Measurements from ENCODE around the gene C6orf132. TPM values are rescaled to one million over a fixed set of nuclear protein-coding genes. Genes with fewer than 3 reads are reported as not detected.

C6orf132 gene, protein sequence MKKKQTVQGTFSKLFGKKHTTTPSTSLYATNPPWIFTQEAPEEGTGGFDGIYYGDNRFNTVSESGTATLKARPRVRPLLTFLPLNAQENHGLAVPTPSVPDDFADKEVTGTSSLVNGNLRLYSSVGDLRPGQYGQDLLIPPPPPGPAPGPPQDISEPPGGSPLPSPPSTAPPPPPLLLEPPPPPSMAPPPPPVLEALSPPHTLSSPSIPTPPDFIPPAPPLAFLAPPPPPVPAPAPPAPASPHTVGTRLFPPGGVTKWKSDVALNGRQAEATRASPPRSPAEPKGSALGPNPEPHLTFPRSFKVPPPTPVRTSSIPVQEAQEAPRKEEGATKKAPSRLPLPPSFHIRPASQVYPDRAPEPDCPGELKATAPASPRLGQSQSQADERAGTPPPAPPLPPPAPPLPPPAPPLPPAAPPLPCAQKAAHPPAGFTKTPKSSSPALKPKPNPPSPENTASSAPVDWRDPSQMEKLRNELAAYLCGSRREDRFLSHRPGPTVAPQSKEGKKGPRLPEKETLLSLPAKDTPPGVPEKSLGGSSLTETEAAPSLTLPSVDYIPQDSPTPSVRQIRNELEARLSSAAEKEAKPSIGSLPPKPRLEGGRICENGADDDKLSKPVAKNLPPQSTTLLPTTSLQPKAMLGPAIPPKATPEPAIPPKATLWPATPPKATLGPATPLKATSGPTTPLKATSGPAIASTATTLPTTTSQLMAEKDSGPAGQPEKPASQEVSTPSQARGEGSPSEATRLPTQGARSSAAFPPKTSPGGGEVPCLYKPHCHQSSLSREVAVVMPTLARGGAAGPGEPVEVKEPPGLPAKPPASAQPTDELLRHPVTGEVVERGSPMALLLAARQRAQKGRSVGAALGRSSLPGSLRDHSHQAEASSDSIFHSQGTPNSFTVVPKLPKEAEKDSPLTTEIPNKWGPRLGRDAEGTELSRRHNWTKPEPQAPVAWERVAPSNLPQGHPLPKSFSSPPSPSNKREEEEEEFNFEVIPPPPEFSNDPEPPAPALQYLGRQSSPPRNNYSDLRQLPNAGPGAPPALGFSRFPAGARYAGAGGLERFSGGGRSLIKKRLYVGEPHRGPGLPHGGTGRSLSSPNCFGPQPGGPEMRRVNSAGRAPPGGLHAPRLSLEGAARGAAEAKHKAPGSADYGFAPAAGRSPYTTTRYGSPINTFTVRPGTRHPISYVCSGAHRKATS
- total RNA-seq = 0.71 TPM
- 4.8 TPM for polyA plus RNA-seq
- long read RNA-seq, donor 1 = 0 reads
- long read RNA-seq, donor 2 = 0 reads
- long read RNA-seq, donor 3 = 0 reads
- long read RNA-seq, donor 4 = 0 reads
- long read RNA-seq, donor 5 = 0 reads
- long read RNA-seq, donor 6 = 0 reads
- long read RNA-seq, donor 7 = 0 reads
- long read RNA-seq, donor 8 = 0 reads
- long read RNA-seq, donor 9 = 0 reads
- long read RNA-seq, donor 10 = 0 reads

DNA sequence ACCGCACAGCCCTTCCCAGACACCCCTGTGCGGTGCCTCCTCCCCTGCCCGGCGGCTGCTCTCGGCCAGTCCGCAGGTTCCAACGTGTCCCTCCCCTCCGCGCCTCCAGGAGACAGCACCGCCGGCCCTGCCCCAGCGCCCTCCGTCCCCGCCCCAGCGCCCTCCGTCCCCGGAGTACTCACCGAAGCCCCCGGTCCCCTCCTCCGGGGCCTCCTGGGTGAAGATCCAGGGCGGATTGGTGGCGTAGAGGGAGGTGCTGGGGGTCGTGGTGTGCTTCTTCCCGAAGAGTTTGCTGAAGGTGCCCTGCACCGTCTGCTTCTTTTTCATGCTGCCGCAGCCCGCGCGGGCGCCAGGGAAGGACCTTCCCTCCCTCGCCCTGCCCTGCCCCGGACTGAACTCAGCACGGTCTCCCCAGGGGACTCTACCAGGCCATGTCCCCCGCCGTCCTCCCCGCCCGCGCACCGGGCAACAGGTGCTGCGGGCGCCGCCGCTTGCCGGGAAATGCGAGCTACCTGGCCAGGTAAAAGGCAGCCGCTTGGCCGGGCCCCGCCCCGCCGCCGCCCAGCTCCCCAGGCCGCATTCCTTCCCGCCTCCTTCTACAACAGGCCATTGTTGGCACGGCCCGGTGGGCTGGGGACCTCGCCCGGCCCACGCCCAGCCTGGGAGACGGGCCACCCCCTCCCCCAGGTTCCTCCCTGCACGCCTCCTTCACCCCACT lies at the start of gene C6orf132:
C6orf132 (minus strand) TSS at position 503 of the 718 bp plus-strand sequence; CDS start at position 327, 176 bp downstream.
- H3K36me3 ChIP-seq (ENCODE audit: control insufficient read depth in 2 of 2, insufficient read depth in 2 of 2, low read length in 1 of 2) = no peaks in the 10 kb centered on the region
- H3K4me3 ChIP-seq (ENCODE audit: low read length in 2 of 2) = peak within 1 kb of the TSS in 1 of 2 donors; percentile 31
- peaks cover 28 to 49% of the 10 kb centered on the region in 2 donors for H3K27me3 ChIP-seq (ENCODE audit: control insufficient read depth in 2 of 2, insufficient read depth in 1 of 2, low read length in 1 of 2)
- no peaks in the 10 kb centered on the region for H3K9me3 ChIP-seq (ENCODE audit: control insufficient read depth in 2 of 2, insufficient read depth in 1 of 2, low read length in 1 of 2)
- peak within 1 kb of the TSS in 1 of 2 donors; percentile 77 for H3K27ac ChIP-seq (ENCODE audit: low read depth in 1 of 2, low read length in 1 of 2)
- WGBS = 6% methylated on average over 60 of the region's 60 CpGs
- H3K4me1 ChIP-seq (ENCODE audit: control insufficient read depth in 2 of 2, insufficient read depth in 2 of 2, low read length in 2 of 2) = peaks cover 0 to 5% of the 10 kb centered on the region in 2 donors
- DNase-seq (ENCODE audit: low read depth in 6 of 9, low spot score in 9 of 9) = no peak

DNA sequence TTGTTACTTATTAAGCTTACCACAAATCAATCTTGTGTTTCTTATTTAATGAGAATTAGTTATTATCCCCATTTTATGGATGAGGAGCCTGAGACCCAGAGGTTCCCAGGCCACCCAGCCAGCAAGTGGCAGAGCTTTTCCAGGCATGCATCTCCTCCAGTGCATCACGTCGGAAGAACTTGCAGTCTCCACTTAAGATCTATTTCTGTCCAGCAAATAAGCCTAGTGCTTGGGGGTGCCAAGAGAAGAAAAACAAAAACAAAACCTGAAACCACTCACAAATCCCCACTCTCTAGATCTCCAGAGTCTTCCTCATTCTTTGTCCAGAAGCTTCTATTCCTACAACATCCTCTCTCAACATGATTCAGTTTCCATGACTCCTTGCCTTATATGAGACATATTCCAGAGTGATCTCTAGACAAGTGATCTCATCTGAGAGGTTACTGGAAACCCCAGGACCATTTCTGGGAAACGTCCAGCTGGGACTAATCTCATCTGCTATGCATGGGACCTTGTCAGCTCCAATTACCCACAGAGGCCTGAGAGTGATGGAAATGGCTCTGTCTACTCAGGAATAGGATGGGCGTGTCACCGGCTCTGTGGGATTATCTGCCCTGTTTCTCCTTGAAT lies 48.2 kb upstream of the C6orf132 start:
- H3K4me1 ChIP-seq (ENCODE audit: control insufficient read depth in 2 of 2, insufficient read depth in 2 of 2, low read length in 2 of 2) = no peaks in the 10 kb centered on the region
- no peak overlapping the region for H3K27ac ChIP-seq (ENCODE audit: low read depth in 1 of 2, low read length in 1 of 2)
- 95% methylated on average over 5 of the region's 5 CpGs for WGBS
- H3K4me3 ChIP-seq (ENCODE audit: low read length in 2 of 2) = no peak overlapping the region
- no peaks in the 10 kb centered on the region for H3K36me3 ChIP-seq (ENCODE audit: control insufficient read depth in 2 of 2, insufficient read depth in 2 of 2, low read length in 1 of 2)
- no peaks in the 10 kb centered on the region for H3K9me3 ChIP-seq (ENCODE audit: control insufficient read depth in 2 of 2, insufficient read depth in 1 of 2, low read length in 1 of 2)
- no peaks in the 10 kb centered on the region for H3K27me3 ChIP-seq (ENCODE audit: control insufficient read depth in 2 of 2, insufficient read depth in 1 of 2, low read length in 1 of 2)
- no peak for DNase-seq (ENCODE audit: low read depth in 6 of 9, low spot score in 9 of 9)

DNA sequence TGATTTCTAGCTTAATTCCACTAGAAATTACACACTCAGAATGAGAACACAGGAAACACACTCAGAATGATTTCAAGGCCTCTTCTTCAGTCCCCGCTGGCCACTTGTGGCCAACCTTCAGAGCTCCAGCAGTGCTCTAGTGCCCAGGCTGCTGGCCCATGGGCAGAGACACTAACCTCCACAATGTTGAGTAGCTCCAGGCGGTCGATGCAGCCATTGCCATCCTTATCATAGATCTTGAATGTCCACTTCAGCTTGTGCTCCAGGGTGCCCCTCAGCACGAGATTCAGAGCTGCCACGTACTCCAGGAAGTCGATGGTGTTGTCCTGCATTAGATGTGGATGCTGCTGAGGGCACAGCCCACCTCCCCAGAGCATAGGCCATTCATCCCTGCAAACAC lies 46.0 kb upstream of the C6orf132 start:
- H3K36me3 ChIP-seq (ENCODE audit: control insufficient read depth in 2 of 2, insufficient read depth in 2 of 2, low read length in 1 of 2) = no peaks in the 10 kb centered on the region
- DNase-seq (ENCODE audit: low read depth in 6 of 9, low spot score in 9 of 9) = no peak
- H3K27ac ChIP-seq (ENCODE audit: low read depth in 1 of 2, low read length in 1 of 2) = no peak overlapping the region
- 97% methylated on average over 6 of the region's 6 CpGs for WGBS
- H3K9me3 ChIP-seq (ENCODE audit: control insufficient read depth in 2 of 2, insufficient read depth in 1 of 2, low read length in 1 of 2) = no peaks in the 10 kb centered on the region
- H3K4me3 ChIP-seq (ENCODE audit: low read length in 2 of 2) = no peak overlapping the region
- H3K4me1 ChIP-seq (ENCODE audit: control insufficient read depth in 2 of 2, insufficient read depth in 2 of 2, low read length in 2 of 2) = no peaks in the 10 kb centered on the region
- no peaks in the 10 kb centered on the region for H3K27me3 ChIP-seq (ENCODE audit: control insufficient read depth in 2 of 2, insufficient read depth in 1 of 2, low read length in 1 of 2)

DNA sequence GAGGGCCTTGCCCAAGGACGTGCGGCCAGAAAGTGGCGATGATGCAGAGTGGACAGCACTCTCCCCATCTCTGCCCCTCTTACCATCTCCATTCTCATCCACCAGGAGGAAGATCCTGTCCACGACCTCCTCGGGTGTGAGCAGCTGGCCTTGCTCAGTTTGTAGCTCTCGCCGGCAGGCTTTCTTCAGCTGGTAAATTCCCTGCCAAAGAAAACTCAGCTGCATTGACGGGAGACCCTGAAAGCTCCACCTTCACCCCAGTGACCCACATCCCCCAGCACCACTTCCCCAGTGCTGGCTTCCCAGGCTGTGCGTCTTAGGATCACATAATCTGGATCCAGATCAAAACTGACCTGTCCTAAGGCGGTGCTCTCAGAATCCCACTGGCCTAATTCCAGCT lies 43.2 kb upstream of the C6orf132 start:
- Histone ChIP-seq H3K27me3 (ENCODE audit: control insufficient read depth in 2 of 2, insufficient read depth in 1 of 2, low read length in 1 of 2) (no peaks in the 10 kb centered on the region), H3K36me3 (ENCODE audit: control insufficient read depth in 2 of 2, insufficient read depth in 2 of 2, low read length in 1 of 2) (no peaks in the 10 kb centered on the region), H3K9me3 (ENCODE audit: control insufficient read depth in 2 of 2, insufficient read depth in 1 of 2, low read length in 1 of 2) (no peaks in the 10 kb centered on the region), H3K4me3 (ENCODE audit: low read length in 2 of 2) (no peak overlapping the region), H3K27ac (ENCODE audit: low read depth in 1 of 2, low read length in 1 of 2) (no peak overlapping the region), H3K4me1 (ENCODE audit: control insufficient read depth in 2 of 2, insufficient read depth in 2 of 2, low read length in 2 of 2) (no peaks in the 10 kb centered on the region)
- no peak for DNase-seq (ENCODE audit: low read depth in 6 of 9, low spot score in 9 of 9)
- WGBS = 92% methylated on average over 10 of the region's 10 CpGs

DNA sequence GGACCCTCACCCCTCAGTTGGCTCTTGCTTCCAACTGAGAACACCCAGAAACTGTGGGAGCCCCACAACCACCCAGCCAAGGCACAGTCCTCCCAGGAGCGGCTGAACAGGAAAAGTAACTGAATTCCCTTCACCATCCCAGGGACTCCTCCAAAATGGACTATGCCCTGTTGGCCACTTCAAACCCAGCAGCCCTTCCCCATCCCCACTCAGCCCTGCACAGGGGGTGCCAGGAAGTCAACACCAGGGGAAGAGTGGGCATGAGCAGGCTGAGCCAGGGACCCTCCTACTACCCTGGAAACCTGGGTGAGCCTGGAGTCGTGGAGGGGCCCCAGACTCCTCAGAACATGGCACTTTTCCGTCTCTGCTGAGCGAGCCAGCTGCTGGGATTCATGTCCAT lies 42.1 kb upstream of the C6orf132 start:
- Histone ChIP-seq H3K9me3 (ENCODE audit: control insufficient read depth in 2 of 2, insufficient read depth in 1 of 2, low read length in 1 of 2) (no peaks in the 10 kb centered on the region), H3K4me1 (ENCODE audit: control insufficient read depth in 2 of 2, insufficient read depth in 2 of 2, low read length in 2 of 2) (no peaks in the 10 kb centered on the region), H3K27me3 (ENCODE audit: control insufficient read depth in 2 of 2, insufficient read depth in 1 of 2, low read length in 1 of 2) (no peaks in the 10 kb centered on the region), H3K27ac (ENCODE audit: low read depth in 1 of 2, low read length in 1 of 2) (no peak overlapping the region), H3K36me3 (ENCODE audit: control insufficient read depth in 2 of 2, insufficient read depth in 2 of 2, low read length in 1 of 2) (no peaks in the 10 kb centered on the region), H3K4me3 (ENCODE audit: low read length in 2 of 2) (no peak overlapping the region)
- DNase-seq (ENCODE audit: low read depth in 6 of 9, low spot score in 9 of 9) = no peak
- 97% methylated on average over 4 of the region's 4 CpGs for WGBS

DNA sequence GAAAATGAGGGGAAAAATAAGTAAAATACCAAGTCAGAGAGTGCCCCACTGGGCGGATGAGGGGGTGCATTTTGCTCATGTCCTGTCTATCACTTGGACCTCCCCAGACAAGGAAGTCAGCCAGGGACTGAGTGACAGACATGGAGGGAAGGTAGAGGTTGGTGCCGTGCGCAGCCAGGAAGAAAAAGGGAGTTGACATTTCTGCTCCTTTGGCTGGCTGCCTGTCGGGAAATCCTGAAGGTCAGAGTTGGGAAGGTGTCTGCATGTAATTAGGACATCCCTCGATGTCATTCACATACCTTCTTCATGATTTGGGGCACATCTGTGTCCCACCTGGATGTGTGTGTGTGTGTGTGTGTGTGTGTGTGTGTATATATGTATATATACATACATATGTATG lies 39.7 kb upstream of the C6orf132 start:
- 94% methylated on average over 5 of the region's 5 CpGs for WGBS
- no peak overlapping the region for H3K4me3 ChIP-seq (ENCODE audit: low read length in 2 of 2)
- H3K27ac ChIP-seq (ENCODE audit: low read depth in 1 of 2, low read length in 1 of 2) = no peak overlapping the region
- peaks cover 0 to 17% of the 10 kb centered on the region in 2 donors for H3K27me3 ChIP-seq (ENCODE audit: control insufficient read depth in 2 of 2, insufficient read depth in 1 of 2, low read length in 1 of 2)
- DNase-seq (ENCODE audit: low read depth in 6 of 9, low spot score in 9 of 9) = no peak
- H3K36me3 ChIP-seq (ENCODE audit: control insufficient read depth in 2 of 2, insufficient read depth in 2 of 2, low read length in 1 of 2) = no peaks in the 10 kb centered on the region
- peaks cover 0 to 12% of the 10 kb centered on the region in 2 donors for H3K4me1 ChIP-seq (ENCODE audit: control insufficient read depth in 2 of 2, insufficient read depth in 2 of 2, low read length in 2 of 2)
- peaks cover 0 to 10% of the 10 kb centered on the region in 2 donors for H3K9me3 ChIP-seq (ENCODE audit: control insufficient read depth in 2 of 2, insufficient read depth in 1 of 2, low read length in 1 of 2)

DNA sequence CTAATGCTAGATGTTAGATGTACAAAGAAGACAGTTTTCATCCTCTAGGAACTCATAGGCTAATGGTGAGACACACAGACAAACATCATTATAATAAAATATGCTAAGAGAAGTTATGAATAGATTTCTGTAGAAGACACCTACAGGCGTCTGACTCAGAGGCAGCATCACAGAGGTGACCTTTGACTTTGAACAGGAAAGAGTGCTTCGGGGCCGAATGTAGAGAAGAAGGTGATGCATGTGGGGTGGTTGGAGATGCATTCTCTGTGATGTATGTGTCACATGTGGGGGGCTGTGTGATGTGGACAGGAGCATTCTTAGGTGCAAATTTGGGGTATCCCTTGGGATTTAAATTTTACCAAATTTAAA lies 37.5 kb upstream of the C6orf132 start:
- Histone ChIP-seq H3K36me3 (ENCODE audit: control insufficient read depth in 2 of 2, insufficient read depth in 2 of 2, low read length in 1 of 2) (no peaks in the 10 kb centered on the region), H3K4me3 (ENCODE audit: low read length in 2 of 2) (no peak overlapping the region), H3K9me3 (ENCODE audit: control insufficient read depth in 2 of 2, insufficient read depth in 1 of 2, low read length in 1 of 2) (peaks cover 0 to 10% of the 10 kb centered on the region in 2 donors), H3K27me3 (ENCODE audit: control insufficient read depth in 2 of 2, insufficient read depth in 1 of 2, low read length in 1 of 2) (peaks cover 0 to 17% of the 10 kb centered on the region in 2 donors), H3K4me1 (ENCODE audit: control insufficient read depth in 2 of 2, insufficient read depth in 2 of 2, low read length in 2 of 2) (peaks cover 0 to 12% of the 10 kb centered on the region in 2 donors), H3K27ac (ENCODE audit: low read depth in 1 of 2, low read length in 1 of 2) (no peak overlapping the region)
- 87% methylated on average over 3 of the region's 3 CpGs for WGBS
- DNase-seq (ENCODE audit: low read depth in 6 of 9, low spot score in 9 of 9) = no peak
